ENCODE data around the gene AKT1S1.

AKT1S1 gene

GRCh38 chr19:49854378-49855263 lies 22.5 kb downstream of the AKT1S1 start:
- no peak for DNase-seq (ENCODE audit: low read depth)

GRCh38 chr19:49853852-49854377 lies 23.2 kb downstream of the AKT1S1 start:
- no peak for DNase-seq (ENCODE audit: low read depth)

DNA sequence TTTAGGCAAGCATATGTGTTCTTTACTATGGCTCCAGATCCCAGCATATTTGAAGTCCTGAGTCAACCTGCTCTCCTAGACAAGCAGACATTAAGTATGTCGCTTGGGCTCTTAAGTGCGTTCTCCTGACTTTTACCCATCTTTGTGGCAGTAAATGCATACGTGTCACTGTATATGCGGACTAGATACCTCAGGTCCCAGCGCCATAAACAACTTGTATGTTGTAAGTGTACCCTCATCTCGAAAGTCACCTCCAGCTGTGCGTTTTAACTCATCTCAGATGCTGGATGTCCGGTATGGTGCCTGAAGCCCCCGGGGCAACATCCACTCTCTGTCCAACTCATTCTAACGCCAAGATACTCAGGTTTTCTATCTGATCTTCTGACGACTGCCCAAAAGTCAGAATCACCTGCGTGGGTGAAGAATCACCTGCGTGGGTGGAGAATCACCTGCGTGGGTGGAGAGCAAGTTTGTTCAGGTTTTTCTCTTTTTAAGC lies 24.5 kb downstream of the AKT1S1 start:
- no peak for DNase-seq (ENCODE audit: low read depth)

DNA sequence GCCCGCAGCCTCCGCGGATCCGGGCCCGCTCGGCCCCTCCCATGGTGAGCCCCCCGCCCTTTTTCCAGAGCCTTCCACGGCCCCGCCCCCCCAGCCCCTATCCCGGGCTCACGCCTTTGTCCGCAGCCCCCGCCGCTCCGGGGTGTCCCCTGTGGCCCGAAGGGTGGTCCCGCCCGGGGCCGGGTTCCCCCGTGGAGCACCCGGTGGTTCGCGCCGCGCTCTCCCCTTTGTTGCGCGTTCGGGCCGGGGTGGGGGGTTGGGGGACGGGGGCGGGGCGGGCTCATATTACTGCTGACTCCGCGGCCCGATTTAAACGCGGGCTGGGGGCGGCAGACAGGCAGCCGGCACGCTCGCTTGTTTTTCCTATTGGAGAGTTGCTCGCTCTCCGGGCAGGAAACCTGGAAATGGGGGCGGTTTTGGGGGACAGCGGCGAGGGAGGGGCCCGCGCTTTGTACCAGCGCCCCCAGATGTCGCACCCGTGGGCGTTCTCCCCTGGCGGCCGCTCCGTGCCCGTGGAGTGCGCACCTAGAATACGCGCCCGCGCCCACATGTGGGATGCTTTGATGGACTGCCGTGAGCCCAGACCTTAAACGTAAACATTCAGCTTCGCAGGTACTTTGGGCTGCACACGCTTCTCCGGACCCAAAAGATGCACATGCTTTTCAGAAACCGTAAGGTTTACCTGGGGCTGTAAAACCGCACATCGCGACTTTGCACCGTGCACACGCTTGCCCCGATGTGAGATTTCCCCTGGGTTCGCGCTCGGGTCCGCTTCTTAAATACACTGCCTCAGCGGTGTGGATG lies 25.5 kb downstream of the AKT1S1 start:
- DNase-seq (ENCODE audit: low read depth): no peak

- DNase-seq (ENCODE audit: low read depth): peak; percentile 69
Observed at GRCh38 chr19:49850487-49851342, 26.4 kb downstream of the AKT1S1 start, which contains the start of gene PTOV1. PTOV1 (plus strand) TSS chr19:49851159.

GRCh38 chr19:49850221-49850486 lies 27.0 kb downstream of the AKT1S1 start:
- no peak for DNase-seq (ENCODE audit: low read depth)

GRCh38 chr19:49849433-49850220 lies 27.5 kb downstream of the AKT1S1 start:
- no peak for DNase-seq (ENCODE audit: low read depth)

- DNase-seq (ENCODE audit: low read depth): no peak
Observed at GRCh38 chr19:49848938-49849337, 28.2 kb downstream of the AKT1S1 start.

DNA sequence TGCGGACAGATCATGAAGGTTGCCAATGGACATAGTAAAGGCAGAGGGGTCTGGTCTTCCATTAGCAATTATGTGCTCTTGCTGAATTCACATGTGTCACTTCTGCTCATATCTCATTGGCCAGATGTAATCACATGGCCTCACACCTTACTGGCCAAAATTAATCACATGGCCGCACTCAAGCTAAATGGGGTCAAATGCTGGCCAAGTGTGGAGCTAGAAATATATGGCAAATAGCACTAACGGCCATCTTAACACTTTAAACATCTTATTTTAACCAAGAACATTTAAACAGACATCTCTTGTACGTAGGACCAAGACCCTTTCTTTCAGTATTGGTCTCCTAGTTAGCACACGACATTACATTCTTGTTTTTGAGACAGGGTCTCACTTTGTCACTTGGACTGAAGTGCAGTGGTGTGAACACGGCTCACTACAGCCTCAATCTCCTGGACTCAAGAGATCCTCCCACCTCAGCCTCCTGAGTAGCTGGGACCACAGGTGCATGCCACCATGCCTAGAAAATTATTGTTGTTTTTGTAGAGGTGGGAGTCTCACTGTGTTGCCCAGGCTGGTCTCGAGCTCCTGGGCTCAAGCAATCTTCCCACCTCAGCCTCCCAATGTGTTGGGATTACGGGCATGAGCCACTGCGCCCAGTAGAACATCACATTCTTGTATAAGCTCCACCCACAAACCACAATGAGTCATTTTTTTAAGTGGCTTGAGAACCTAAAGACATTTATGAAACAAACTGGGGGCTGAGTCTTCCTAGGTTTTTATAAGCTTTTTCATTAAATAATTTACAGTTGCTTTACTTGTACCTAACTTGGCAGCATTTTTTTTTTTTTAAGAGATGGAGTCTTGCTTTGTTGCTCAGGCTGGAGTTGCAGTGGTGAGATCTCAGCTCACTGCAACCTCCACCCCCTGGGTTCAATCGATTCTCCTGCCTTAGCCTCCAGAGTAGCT lies 29.1 kb downstream of the AKT1S1 start:
- DNase-seq (ENCODE audit: low read depth): no peak

DNA sequence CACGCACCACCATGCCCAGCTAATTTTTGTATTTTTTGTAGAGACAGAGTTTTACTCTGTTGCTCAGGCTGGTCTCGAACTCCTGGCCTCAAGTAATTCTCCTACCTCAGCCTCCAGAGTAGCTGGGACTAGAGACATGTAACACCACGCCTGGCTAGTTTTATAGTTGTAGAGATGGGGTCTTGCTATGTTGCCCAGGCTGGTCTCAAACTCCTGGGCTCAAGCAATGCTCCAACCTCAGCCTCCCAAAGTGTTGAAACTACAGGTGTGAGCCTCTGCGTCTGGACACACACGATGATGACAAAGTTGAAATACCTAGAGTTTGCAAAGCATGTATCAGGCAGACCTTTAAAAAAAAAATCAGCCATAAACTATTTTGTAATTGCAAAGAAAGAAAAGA lies 30.7 kb downstream of the AKT1S1 start:
- DNase-seq (ENCODE audit: low read depth): no peak

- DNase-seq (ENCODE audit: low read depth): no peak
Observed at GRCh38 chr19:49845414-49845813, 31.7 kb downstream of the AKT1S1 start.

DNA sequence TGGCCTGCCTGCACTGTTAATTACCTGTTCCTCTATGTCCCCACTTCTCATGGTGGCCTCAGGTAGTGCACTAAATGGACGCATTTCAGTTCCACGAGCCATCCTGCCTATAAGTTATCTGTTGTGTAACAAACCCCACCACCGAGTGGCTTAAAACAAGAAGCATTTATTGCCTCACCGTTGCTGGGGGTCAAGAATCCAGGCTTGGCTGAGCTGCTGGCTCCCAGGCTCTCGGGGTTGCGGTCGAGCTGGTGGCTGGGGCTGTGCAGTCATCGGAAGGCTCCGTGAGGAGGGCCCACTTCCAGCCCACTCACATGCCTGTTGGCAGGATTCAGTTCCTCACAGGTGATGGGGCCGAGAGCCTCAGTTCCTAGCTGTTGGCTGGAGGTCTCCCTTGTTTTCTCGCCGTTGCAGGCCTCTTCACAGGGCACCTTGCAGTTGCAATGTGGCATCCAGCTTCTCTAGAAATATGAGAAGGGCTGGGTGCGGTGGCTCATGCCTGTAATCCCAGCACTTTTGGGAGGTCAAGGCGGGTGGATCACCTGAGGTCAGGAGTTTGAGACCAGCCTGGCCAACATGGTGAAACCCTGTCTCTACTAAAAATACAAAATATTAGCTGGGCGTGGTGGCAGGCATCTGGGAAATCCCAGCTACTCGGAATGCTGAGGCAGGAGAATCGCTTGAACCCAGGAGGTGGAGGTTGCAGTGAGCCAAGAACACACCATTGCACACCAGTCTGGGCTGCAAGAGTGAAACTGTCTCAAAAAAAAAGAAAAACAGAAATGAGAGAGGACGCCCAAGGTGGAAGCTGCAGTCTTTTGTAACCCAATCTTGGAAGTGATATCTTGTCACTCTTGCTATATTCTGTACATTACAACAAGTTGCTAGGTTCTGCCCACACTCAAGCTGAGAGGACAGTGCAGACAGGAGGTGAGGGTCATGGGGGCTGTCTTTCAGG lies 32.7 kb downstream of the AKT1S1 start:
- DNase-seq (ENCODE audit: low read depth): no peak

- no peak for DNase-seq (ENCODE audit: low read depth)
Observed at GRCh38 chr19:49843265-49843664, 33.9 kb downstream of the AKT1S1 start.

DNA sequence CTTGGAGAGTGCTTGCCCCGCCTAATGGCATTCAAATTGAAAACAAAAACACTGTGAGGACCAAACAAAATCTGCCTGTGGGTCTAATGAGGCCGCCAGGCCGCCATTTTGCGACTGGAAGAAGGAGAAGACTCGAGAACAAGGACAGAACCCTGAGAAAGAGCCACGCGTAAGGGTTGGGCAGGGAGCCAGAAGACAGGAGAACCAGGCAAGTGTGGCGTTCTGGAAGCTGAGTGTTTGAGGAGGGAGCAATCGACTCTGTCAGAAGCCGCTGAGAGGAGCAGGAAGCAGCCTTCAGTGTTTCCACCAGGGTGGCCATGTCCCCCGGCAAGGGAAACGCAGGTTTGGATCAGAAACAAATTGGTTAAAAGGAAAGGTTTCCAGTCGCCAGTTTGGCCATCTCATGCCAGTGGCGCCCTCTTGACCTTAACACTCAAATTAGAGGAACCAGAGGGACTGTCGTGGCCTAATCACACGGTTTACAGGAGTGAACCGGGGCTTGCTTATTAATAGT lies 36.4 kb downstream of the AKT1S1 start:
- DNase-seq (ENCODE audit: low read depth): no peak

DNA sequence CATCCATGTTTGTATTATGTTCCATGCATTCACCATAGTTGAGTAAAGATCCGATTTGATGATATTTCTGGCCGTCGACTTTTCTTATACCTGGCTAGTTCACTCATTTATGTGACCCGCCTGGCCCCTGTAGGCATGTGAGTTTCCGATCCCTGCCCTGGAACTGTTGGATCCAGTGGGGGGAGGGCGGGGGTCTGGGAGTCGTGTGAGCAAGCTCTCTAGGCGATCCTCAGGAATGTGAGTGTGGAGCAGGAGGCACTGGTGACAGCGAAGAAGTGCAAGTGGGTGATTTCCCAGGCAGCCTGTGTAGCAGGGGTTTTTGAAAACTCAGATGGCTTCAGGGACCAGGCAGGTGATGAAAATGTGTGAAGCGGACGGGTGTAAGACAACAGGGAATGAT lies 36.8 kb downstream of the AKT1S1 start:
- no peak for DNase-seq (ENCODE audit: low read depth)

- DNase-seq (ENCODE audit: low read depth): no peak
Observed at GRCh38 chr19:49839713-49840112, 37.4 kb downstream of the AKT1S1 start.

GRCh38 chr19:49838885-49839588 lies 38.1 kb downstream of the AKT1S1 start:
- DNase-seq (ENCODE audit: low read depth): no peak

- no peak for DNase-seq (ENCODE audit: low read depth)
Observed at GRCh38 chr19:49837425-49837824, 39.7 kb downstream of the AKT1S1 start.

Data from stimulated activated CD8-positive, alpha-beta memory T cell treated with anti-CD3 and anti-CD28 coated beads, Interleukin-7, amount 100 ng/mL, for 24 hours (primary cell).